Panc1 (cell line): ENCODE data around the gene MPLKIP. TPM values are rescaled to one million over a fixed set of nuclear protein-coding genes. Genes with fewer than 3 reads are reported as not detected.

Source experiments
- ATAC-seq: fragments of 200-7000 bp; cut with Tn5 transposase; 2 replicates; pipeline ENCODE4 v1.9.1; 2020; ENCODE audit warnings: mild to moderate bottlenecking, moderate library complexity
- BruUV-seq: library from RNA; stranded (reverse); fragments of 400-500 nt; replicated peaks from 2 replicates; lab custom pipeline; 2021; lab: Mats Ljungman, UMichigan
- CTCF ChIA-PET: fragments of 300-600 bp; sonication (Branson Sonifier 250); formaldehyde crosslinking; loops from one replicate; lab custom pipeline; 2022; ENCODE audit warnings: antibody characterized with exemption; lab: Charles Lee
- POLR2A ChIA-PET: fragments of 300-600 bp; sonication (Branson Sonifier 250); formaldehyde crosslinking; loops from one replicate; lab custom pipeline; 2022; ENCODE audit warnings: antibody characterized with exemption; lab: Charles Lee
- DNase-seq: peaks from one replicate; pipeline ENCODE4 v3.0.0-alpha.2; 2010; ENCODE audit warnings: low read depth, low spot score
- H3K27ac ChIP-seq: 2 replicates; pipeline ENCODE4 v1.5.1; 2011; ENCODE audit warnings: mild to moderate bottlenecking, low read length, inconsistent platforms
- H3K27me3 ChIP-seq: fragments of 200-500 bp; sonication (Bioruptor generic); 2 replicates; pipeline ENCODE4 v1.6.0; 2014; ENCODE audit warnings: low read length, inconsistent platforms; ENCODE audit not compliant: control insufficient read depth, insufficient read depth
- H3K36me3 ChIP-seq: fragments of 200-500 bp; sonication (Bioruptor generic); 2 replicates; pipeline ENCODE4 v1.5.1; 2014; ENCODE audit warnings: inconsistent platforms, mild to moderate bottlenecking, low read length, moderate library complexity; ENCODE audit not compliant: control insufficient read depth, insufficient read depth
- H3K4me1 ChIP-seq: 2 replicates; pipeline ENCODE4 v1.5.1; 2011; ENCODE audit warnings: inconsistent platforms, mild to moderate bottlenecking, low read length, moderate library complexity; ENCODE audit not compliant: control insufficient read depth, insufficient read depth
- H3K4me3 ChIP-seq, 2 experiments: 2 replicates each; pipeline ENCODE4 v1.5.1; 2011 to 2012; ENCODE audit warnings: low read depth in 2 of 2, low read length in 2 of 2, mild to moderate bottlenecking in 2 of 2, inconsistent platforms in 1 of 2, moderate library complexity in 1 of 2
- H3K9me3 ChIP-seq: fragments of 200-500 bp; sonication (Bioruptor generic); 2 replicates; pipeline ENCODE4 v1.5.1; 2014; ENCODE audit warnings: low read depth, mild to moderate bottlenecking, inconsistent platforms, low read length, moderate library complexity; ENCODE audit not compliant: control insufficient read depth, insufficient read depth
- CTCF ChIP-seq: fragments of 450-650 bp; IDR thresholded peaks from 2 replicates; pipeline ENCODE4 v1.5.1; 2017; ENCODE audit warnings: mild to moderate bottlenecking
- POLR2AphosphoS5 ChIP-seq: IDR thresholded peaks from 2 replicates; pipeline ENCODE4 v1.6.1; 2012; ENCODE audit warnings: mild to moderate bottlenecking, low read depth, low read length, moderate library complexity
- REST ChIP-seq, 2 experiments: IDR thresholded peaks; 2 replicates each; pipeline ENCODE4 v1.6.1; 2011 to 2012; ENCODE audit warnings: low read depth in 2 of 2, control low read depth in 1 of 2, low read length in 1 of 2, mild to moderate bottlenecking in 1 of 2, moderate library complexity in 1 of 2; ENCODE audit not compliant: insufficient read depth in 1 of 2
- SIN3A ChIP-seq: IDR thresholded peaks from 2 replicates; pipeline ENCODE4 v1.6.1; 2012; ENCODE audit warnings: low read depth, mild to moderate bottlenecking, low read length, moderate library complexity, borderline replicate concordance; ENCODE audit not compliant: insufficient read depth
- TCF7L2 ChIP-seq: IDR thresholded peaks from 2 replicates; pipeline ENCODE4 v1.6.1; 2011; ENCODE audit warnings: mild to moderate bottlenecking, low read depth, low read length, inconsistent platforms
- in situ Hi-C: cut with HindIII; loops from 2 replicates; pipeline ENCODE4 v1.10.0; 2016; ENCODE audit warnings: low sequenced_read_pairs, low pct_unique_long_range_greater_than_20kb
- intact Hi-C: fragments of 100-400 bp; cut with micrococcal nuclease; formaldehyde crosslinking; loops from one replicate; pipeline ENCODE4 v1.10.0; 2022; ENCODE audit not compliant: unreplicated experiment
- total RNA-seq: library from RNA; stranded (reverse); gene quantifications from one replicate; pipeline ENCODE4 v1.2.1, GENCODE V29; 2021; ENCODE audit not compliant: unreplicated experiment

MPLKIP gene
- total RNA-seq, 1 experiment from 2014 or later, result 42.6 TPM

DNA sequence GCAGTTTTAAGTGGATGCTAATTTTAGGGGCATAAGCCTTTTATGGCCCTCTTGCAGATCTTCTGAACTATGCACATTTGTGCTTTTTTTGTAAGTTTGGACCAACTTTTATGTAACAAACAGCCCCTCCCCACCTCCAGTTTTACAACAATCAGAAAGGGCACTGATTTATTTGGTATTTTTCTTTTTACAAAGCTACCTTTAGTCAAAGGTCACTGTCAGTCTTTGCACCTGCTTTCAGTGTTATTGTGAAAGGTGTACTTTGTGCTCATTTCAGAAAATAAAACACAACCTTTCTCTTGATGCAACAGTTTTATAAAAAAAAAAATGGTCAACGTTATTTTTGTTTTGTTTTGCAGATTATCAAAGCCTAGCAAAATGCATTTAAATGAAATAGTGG lies 39.2 kb downstream of the MPLKIP start:
- Histone ChIP-seq H3K4me3 (no peak overlapping the region), H3K27ac (no peak overlapping the region), H3K27me3 (no peaks in the 10 kb centered on the region), H3K36me3 (peaks cover 37% of the 10 kb centered on the region), H3K9me3 (no peaks in the 10 kb centered on the region), H3K4me1 (peaks cover 6% of the 10 kb centered on the region; the same call in 1 of the 2 replicates)
- DNase-seq, result no peak
- BruUV-seq, result TSS peak; percentile 36
- in situ Hi-C loops, result no loop called here
- CTCF ChIA-PET, result interaction anchor here (0.7 kb wide), 1 partner anchor 12 kb away, joined by 5 read pairs; no protein-coding TSS in a partner anchor
- TF ChIP-seq POLR2AphosphoS5 (no peak), SIN3A (no peak), REST (IDR thresholded peaks at IDR 0.05; ENCODE audit: insufficient read depth in 1 of 2, low read depth in 2 of 2, low read length in 1 of 2) (no peak), TCF7L2 (no peak), CTCF (no peak)
- intact Hi-C loops, result no loop called here
- no peak for ATAC-seq
- POLR2A ChIA-PET, result no interaction called here

DNA sequence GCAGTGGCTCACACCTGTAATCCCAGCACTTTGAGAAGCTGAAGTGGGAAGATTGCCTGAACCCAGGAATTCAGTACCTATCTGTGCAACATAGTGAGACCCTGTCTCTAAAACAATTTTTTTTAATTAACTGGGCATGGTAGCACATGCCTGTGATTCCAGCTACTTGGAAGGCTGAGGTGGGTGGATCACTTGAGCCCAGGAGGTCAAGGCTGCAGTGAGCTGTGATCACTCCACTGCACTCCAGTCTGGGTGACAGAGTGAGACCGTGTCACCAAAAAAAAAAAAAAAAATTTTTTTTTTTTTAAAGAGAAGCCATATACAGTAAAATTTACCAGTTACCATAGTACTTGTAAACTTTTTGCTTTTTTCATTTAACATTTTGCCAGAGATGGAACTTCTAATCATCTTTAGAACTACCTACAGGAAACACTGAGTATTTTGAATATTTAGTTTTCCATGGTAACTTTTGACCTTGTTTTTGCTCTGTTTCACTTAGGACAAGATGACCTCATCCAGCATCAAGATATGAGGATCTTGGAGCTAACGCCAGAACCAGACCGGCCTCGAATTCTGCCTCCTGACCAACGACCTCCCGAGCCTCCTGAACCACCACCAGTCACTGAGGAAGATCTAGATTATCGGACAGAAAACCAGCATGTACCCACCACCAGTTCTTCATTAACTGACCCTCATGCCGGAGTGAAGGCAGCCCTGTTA lies 40.6 kb downstream of the MPLKIP start:
- CTCF ChIA-PET, result no interaction called here

More for the DNA sequence above, 40.6 kb downstream of the MPLKIP start:
- Histone ChIP-seq H3K4me1 (peaks cover 6% of the 10 kb centered on the region; the same call in 1 of the 2 replicates), H3K4me3 (no peak overlapping the region), H3K36me3 (peaks cover 37% of the 10 kb centered on the region), H3K9me3 (no peaks in the 10 kb centered on the region), H3K27me3 (no peaks in the 10 kb centered on the region), H3K27ac (no peak overlapping the region)
- POLR2A ChIA-PET, result no interaction called here
- TF ChIP-seq TCF7L2 (no peak), POLR2AphosphoS5 (no peak), CTCF (no peak), REST (IDR thresholded peaks at IDR 0.05; ENCODE audit: insufficient read depth in 1 of 2, low read depth in 2 of 2, low read length in 1 of 2) (no peak), SIN3A (no peak)
- ATAC-seq (no peak), DNase-seq (no peak)
- BruUV-seq, result no TSS peak
- intact Hi-C loops (no loop called here), in situ Hi-C loops (no loop called here)
